CD4-positive, alpha-beta T cell (primary cell): ENCODE data around the gene THSD7A. TPM values are rescaled to one million over a fixed set of nuclear protein-coding genes. Genes with fewer than 3 reads are reported as not detected.

Source experiments
- ATAC-seq: fragments of 200-7000 bp; cut with Tn5 transposase; one replicate; pipeline ENCODE4 v1.10.0; 2022; ENCODE audit warnings: mild to moderate bottlenecking; ENCODE audit not compliant: poor library complexity
- CTCF ChIA-PET: fragments of 350-600 bp; sonication (Branson Sonifier 250); formaldehyde crosslinking; loops from one replicate; lab custom pipeline; 2021; ENCODE audit warnings: antibody characterized with exemption, inconsistent platforms; lab: Charles Lee
- POLR2A ChIA-PET: fragments of 350-600 bp; sonication (Branson Sonifier 250); formaldehyde crosslinking; loops from one replicate; lab custom pipeline; 2021; ENCODE audit warnings: antibody characterized with exemption, inconsistent platforms; lab: Charles Lee
- DNase-seq, 14 experiments: peaks; one replicate each; pipeline ENCODE4 v3.0.0-alpha.2; 2013 to 2020; ENCODE audit warnings: mixed read lengths in 2 of 14
- H3K27ac ChIP-seq, 2 donors: one replicate each; pipeline versions ENCODE4 v1.5.1 to v1.7.0; 2013; ENCODE audit warnings: low read length in 2 of 2, low read depth in 1 of 2, mild to moderate bottlenecking in 1 of 2
- H3K27me3 ChIP-seq, 2 experiments: 1 replicate in 1 of 2; 2 replicates in 1 of 2; pipeline versions ENCODE4 v1.6.1 to v1.7.0; 2013; ENCODE audit warnings: low read length in 2 of 2, control low read depth in 1 of 2, mild to moderate bottlenecking in 1 of 2, moderate library complexity in 1 of 2; ENCODE audit not compliant: insufficient read depth in 2 of 2, control insufficient read depth in 1 of 2
- H3K36me3 ChIP-seq: one replicate; pipeline ENCODE4 v1.6.1; 2013; ENCODE audit warnings: low read length, control low read depth; ENCODE audit not compliant: insufficient read depth
- H3K4me1 ChIP-seq: one replicate; pipeline ENCODE4 v1.6.1; 2013; ENCODE audit warnings: low read length, control low read depth; ENCODE audit not compliant: insufficient read depth
- H3K4me3 ChIP-seq: one replicate; pipeline ENCODE4 v1.5.1; 2013; ENCODE audit warnings: mild to moderate bottlenecking, low read length, moderate library complexity
- H3K9me3 ChIP-seq, 2 experiments: 1 replicate in 1 of 2; 2 replicates in 1 of 2; pipeline versions ENCODE4 v1.6.1 to v1.7.0; 2013; ENCODE audit warnings: low read length in 2 of 2, mild to moderate bottlenecking in 2 of 2, control low read depth in 1 of 2, moderate library complexity in 1 of 2; ENCODE audit not compliant: control insufficient read depth in 1 of 2, insufficient read depth in 1 of 2
- H3K27ac Mint-ChIP-seq: one replicate; pipeline ENCODE4 v1.8.0; 2020; ENCODE audit warnings: mixed read lengths
- H3K27me3 Mint-ChIP-seq: one replicate; pipeline ENCODE4 v1.8.0; 2021; ENCODE audit warnings: mixed read lengths
- H3K36me3 Mint-ChIP-seq: one replicate; pipeline ENCODE4 v1.8.0; 2021; ENCODE audit warnings: low read depth, mixed read lengths
- H3K4me1 Mint-ChIP-seq: one replicate; pipeline ENCODE4 v1.8.0; 2021; ENCODE audit warnings: low read depth, mixed read lengths
- H3K4me3 Mint-ChIP-seq: one replicate; pipeline ENCODE4 v1.8.0; 2020; ENCODE audit warnings: mild to moderate bottlenecking, mixed read lengths
- H3K9me3 Mint-ChIP-seq: one replicate; pipeline ENCODE4 v1.8.0; 2020; ENCODE audit warnings: mixed read lengths
- CTCF ChIP-seq: fragments of 200-600 bp; IDR thresholded peaks from one replicate; pipeline ENCODE4 v1.8.0; 2022; ENCODE audit warnings: antibody characterized with exemption, mild to moderate bottlenecking
- intact Hi-C, 2 experiments: fragments of 100-400 bp; cut with DNase I in 1 of 2; cut with micrococcal nuclease in 1 of 2; formaldehyde crosslinking; loops; one replicate each; pipeline versions ENCODE4 v1.15.1 to v1.9.0; 2023 to 2025; cut with DNase I, micrococcal nuclease
- total RNA-seq, 174 experiments: library from RNA in 2 of 174; stranded (reverse) in 2 of 174; gene quantifications; one replicate each; pipeline ENCODE4 v1.2.3 and lab custom pipeline; 2021 to 2026

The THSD7A gene
- total RNA-seq, 2 experiments from 2014 or later = not detected

GRCh38 chr7:11751807-11752389 is 80.1 kb downstream of the THSD7A start:
- no peaks in the 10 kb centered on the region for H3K27me3 ChIP-seq
- TF ChIP-seq CTCF = no peak
- H3K9me3 ChIP-seq = no peaks in the 10 kb centered on the region
- intact Hi-C loops = no loop called here
- ChIA-PET CTCF (no interaction called here), POLR2A (no interaction called here)
- no peaks in the 10 kb centered on the region for H3K36me3 ChIP-seq
- no peak overlapping the region for H3K27ac Mint-ChIP-seq
- ATAC-seq (no peak), DNase-seq (no peak)
- H3K4me1 Mint-ChIP-seq = no peaks in the 10 kb centered on the region
- H3K27ac ChIP-seq = no peak overlapping the region
- no peaks in the 10 kb centered on the region for H3K27me3 Mint-ChIP-seq
- no peak overlapping the region for H3K4me3 Mint-ChIP-seq
- no peaks in the 10 kb centered on the region for H3K4me1 ChIP-seq
- no peaks in the 10 kb centered on the region for H3K36me3 Mint-ChIP-seq
- H3K4me3 ChIP-seq = no peak overlapping the region
- H3K9me3 Mint-ChIP-seq = no peaks in the 10 kb centered on the region

GRCh38 chr7:11751315-11751714 is 80.7 kb downstream of the THSD7A start:
- Histone ChIP-seq H3K27ac (no peak overlapping the region), H3K4me3 (no peak overlapping the region), H3K36me3 (no peaks in the 10 kb centered on the region), H3K27me3 (no peaks in the 10 kb centered on the region), H3K9me3 (no peaks in the 10 kb centered on the region), H3K4me1 (no peaks in the 10 kb centered on the region)
- no peak overlapping the region for H3K4me3 Mint-ChIP-seq
- no peaks in the 10 kb centered on the region for H3K36me3 Mint-ChIP-seq
- TF ChIP-seq CTCF = no peak
- ChIA-PET POLR2A (no interaction called here), CTCF (no interaction called here)
- H3K9me3 Mint-ChIP-seq = no peaks in the 10 kb centered on the region
- DNase-seq (no peak), ATAC-seq (no peak)
- H3K27me3 Mint-ChIP-seq = no peaks in the 10 kb centered on the region
- no peak overlapping the region for H3K27ac Mint-ChIP-seq
- no peaks in the 10 kb centered on the region for H3K4me1 Mint-ChIP-seq
- intact Hi-C loops = no loop called here

GRCh38 chr7:11750191-11750590 is 81.8 kb downstream of the THSD7A start:
- Histone ChIP-seq H3K4me1 (no peaks in the 10 kb centered on the region), H3K4me3 (no peak overlapping the region), H3K9me3 (no peaks in the 10 kb centered on the region), H3K27ac (no peak overlapping the region), H3K36me3 (no peaks in the 10 kb centered on the region), H3K27me3 (no peaks in the 10 kb centered on the region)
- ATAC-seq = no peak
- ChIA-PET CTCF (no interaction called here), POLR2A (no interaction called here)
- intact Hi-C loops = no loop called here
- Mint-ChIP-seq H3K4me3 (no peak overlapping the region), H3K4me1 (no peaks in the 10 kb centered on the region), H3K27me3 (no peaks in the 10 kb centered on the region), H3K36me3 (no peaks in the 10 kb centered on the region), H3K27ac (no peak overlapping the region), H3K9me3 (no peaks in the 10 kb centered on the region)
- no peak for TF ChIP-seq CTCF
- DNase-seq = no peak
